Measurements from ENCODE around the gene TP53BP2. TPM values are rescaled to one million over a fixed set of nuclear protein-coding genes. Genes with fewer than 3 reads are reported as not detected.
A peak's percentile ranks its signal among the peaks of the same experiment; 100 is the strongest.

Gene TP53BP2
- total and polyA plus RNA-seq, 10 of the 15 experiments (the other 5 are each of a cell fraction or from before 2014, with no cell fraction given): 1.6 to 13.7 (median 5.6) TPM

DNA sequence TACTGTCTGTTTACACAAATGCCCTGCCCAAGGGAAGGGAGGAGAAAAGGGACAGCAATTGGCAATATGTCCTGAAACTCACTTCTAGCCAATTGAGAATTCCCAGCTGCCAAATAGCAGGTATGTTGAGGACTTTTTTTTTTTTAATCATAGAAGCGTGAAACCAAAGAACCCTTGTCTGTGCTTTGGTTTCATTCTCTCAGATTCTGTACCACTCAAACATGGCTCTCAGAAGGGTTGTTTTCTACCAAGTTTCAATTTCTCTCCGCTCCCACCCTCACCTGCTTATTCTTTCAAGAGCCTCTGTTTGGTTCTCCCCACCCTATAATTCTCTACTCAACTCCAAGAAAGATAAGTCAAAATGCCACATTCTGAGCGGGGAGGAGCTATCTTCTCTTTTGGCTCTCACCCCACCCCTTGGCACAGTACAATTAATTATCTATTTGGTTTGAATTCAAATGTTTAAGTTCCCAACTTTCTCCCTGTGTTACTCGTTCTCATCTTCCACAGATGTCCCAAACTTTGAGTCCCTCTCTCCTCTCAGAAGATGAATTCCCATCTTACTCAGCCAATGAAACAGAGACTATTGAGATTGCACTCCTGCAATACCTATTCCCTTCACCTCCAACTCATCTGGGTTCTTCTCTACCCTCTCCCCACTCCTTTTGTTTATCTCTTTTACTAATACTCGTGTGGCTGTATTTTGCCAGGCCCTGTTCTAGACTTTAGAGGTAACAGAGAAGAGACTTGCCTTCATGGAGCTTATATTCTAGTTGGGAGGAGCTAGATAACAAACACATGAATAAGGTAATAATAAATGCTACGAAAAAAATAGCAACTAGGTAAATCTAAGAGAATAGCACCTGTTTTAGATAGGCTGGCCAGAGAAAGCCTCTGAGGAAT, 3.9 kb upstream of the TP53BP2 start (continued):
- TF ChIP-seq IKZF1 (conservative IDR thresholded peaks at IDR 0.05) (0 out of 2 replicates have a peak, but pooled peaks have one; percentile 10), RAD21 (IDR thresholded peaks at IDR 0.05; ENCODE audit: insufficient read depth, low read depth, low read length) (no peak), RUNX3 (IDR thresholded peaks at IDR 0.05; ENCODE audit: low read length) (peak; percentile 46), ZNF384 (IDR thresholded peaks at IDR 0.05; ENCODE audit: borderline replicate concordance, low read depth, low read length) (peak; percentile 79), NR2F1 (conservative IDR thresholded peaks at IDR 0.05) (no peak), SRF (IDR thresholded peaks at IDR 0.05; ENCODE audit: low read depth in 2 of 2, low read length in 2 of 2) (no peak), TBL1XR1 (IDR thresholded peaks at IDR 0.05; ENCODE audit: low read depth, low read length) (no peak), ZBED1 (IDR thresholded peaks at IDR 0.05; ENCODE audit: borderline replicate concordance) (no peak)

DNA sequence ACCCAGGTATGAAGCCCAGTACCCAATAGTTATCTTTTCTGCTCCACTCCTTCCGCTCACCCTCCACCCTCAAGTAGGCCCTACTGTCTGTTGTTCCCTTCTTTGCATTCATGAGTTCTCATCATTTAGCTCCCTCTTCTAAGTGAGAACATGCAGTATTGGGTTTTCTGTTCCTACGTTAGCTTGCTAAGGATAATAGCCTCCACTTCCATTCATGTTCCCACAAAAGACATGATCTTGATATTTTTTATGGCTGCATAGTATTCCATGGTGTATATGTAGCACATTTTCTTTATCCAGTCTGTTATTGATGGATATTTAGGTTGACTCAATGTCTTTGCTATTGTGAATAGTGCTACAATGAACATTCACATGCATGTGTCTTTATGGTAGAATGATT, 2.8 kb upstream of the TP53BP2 start:
- ChIA-PET CTCF (no interaction called here), POLR2A (no interaction called here), SMC1A (ENCODE audit: uncharacterized antibody, unreplicated experiment) (interaction anchor here (0.6 to 1.0 kb wide), 2 partner anchors 11 to 12 kb away, joined by 3 read pairs; no protein-coding TSS in a partner anchor), RAD21 (ENCODE audit: unreplicated experiment) (no interaction called here)
- Histone ChIP-seq H2AFZ (ENCODE audit: control insufficient read depth, low read depth, low read length) (no peak overlapping the region), H3K9ac (ENCODE audit: control insufficient read depth, insufficient read depth, low read length) (no peak overlapping the region), H3K27me3 (replicated peaks in 1 of 2; ENCODE audit: control insufficient read depth in 2 of 2, insufficient read depth in 2 of 2, low read length in 1 of 2) (no peaks in the 10 kb centered on the region; a peak in 2 of 4 replicates), H3K9me3 (replicated peaks; ENCODE audit: control insufficient read depth, insufficient read depth, low read length) (no peaks in the 10 kb centered on the region; the same call in 2 of the 3 replicates), H3K4me1 (ENCODE audit: control insufficient read depth, insufficient read depth, low read length) (peaks cover 6% of the 10 kb centered on the region; the same call in 1 of the 2 replicates), H3K36me3 (ENCODE audit: control insufficient read depth in 2 of 2, insufficient read depth in 2 of 2, low read length in 1 of 2) (no peaks in the 10 kb centered on the region), H4K20me1 (ENCODE audit: control insufficient read depth, insufficient read depth) (no peaks in the 10 kb centered on the region), H3K4me3 (no peak overlapping the region), H3K79me2 (ENCODE audit: control insufficient read depth, insufficient read depth, low read length) (no peaks in the 10 kb centered on the region), H3K4me2 (ENCODE audit: control insufficient read depth, insufficient read depth) (no peak overlapping the region), H3K27ac (ENCODE audit: control insufficient read depth, insufficient read depth) (no peak overlapping the region)
- FAIRE-seq: no peak
- in situ Hi-C loops (cut with MboI) (no loop called here), intact Hi-C loops (cut with micrococcal nuclease; ENCODE audit: unreplicated experiment) (loop anchor here (5.0 kb wide), 1 partner anchor 334 kb away; the partner anchor contains the start of gene DEGS1)
- DNase-seq (ENCODE audit: low read depth, low spot score): no peak
- TF ChIP-seq KDM1A (IDR thresholded peaks at IDR 0.05; ENCODE audit: borderline replicate concordance) (no peak), NFYA (IDR thresholded peaks at IDR 0.05; ENCODE audit: borderline replicate concordance, low read depth, low read length) (no peak), IRF4 (IDR thresholded peaks at IDR 0.05; ENCODE audit: low read depth, low read length) (no peak), SP1 (IDR thresholded peaks at IDR 0.05; ENCODE audit: low read depth, low read length) (no peak), YBX1 (IDR thresholded peaks at IDR 0.05) (no peak), NBN (IDR thresholded peaks at IDR 0.05) (no peak)
- TF ChIP-seq, protein P1, sequence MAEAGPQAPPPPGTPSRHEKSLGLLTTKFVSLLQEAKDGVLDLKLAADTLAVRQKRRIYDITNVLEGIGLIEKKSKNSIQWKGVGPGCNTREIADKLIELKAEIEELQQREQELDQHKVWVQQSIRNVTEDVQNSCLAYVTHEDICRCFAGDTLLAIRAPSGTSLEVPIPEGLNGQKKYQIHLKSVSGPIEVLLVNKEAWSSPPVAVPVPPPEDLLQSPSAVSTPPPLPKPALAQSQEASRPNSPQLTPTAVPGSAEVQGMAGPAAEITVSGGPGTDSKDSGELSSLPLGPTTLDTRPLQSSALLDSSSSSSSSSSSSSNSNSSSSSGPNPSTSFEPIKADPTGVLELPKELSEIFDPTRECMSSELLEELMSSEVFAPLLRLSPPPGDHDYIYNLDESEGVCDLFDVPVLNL (IDR thresholded peaks at IDR 0.05; ENCODE audit: low read depth, low read length): no peak
- TF ChIP-seq, protein P2, sequence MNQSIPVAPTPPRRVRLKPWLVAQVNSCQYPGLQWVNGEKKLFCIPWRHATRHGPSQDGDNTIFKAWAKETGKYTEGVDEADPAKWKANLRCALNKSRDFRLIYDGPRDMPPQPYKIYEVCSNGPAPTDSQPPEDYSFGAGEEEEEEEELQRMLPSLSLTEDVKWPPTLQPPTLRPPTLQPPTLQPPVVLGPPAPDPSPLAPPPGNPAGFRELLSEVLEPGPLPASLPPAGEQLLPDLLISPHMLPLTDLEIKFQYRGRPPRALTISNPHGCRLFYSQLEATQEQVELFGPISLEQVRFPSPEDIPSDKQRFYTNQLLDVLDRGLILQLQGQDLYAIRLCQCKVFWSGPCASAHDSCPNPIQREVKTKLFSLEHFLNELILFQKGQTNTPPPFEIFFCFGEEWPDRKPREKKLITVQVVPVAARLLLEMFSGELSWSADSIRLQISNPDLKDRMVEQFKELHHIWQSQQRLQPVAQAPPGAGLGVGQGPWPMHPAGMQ (IDR thresholded peaks at IDR 0.05; ENCODE audit: borderline replicate concordance): no peak
- TF ChIP-seq, protein P3, sequence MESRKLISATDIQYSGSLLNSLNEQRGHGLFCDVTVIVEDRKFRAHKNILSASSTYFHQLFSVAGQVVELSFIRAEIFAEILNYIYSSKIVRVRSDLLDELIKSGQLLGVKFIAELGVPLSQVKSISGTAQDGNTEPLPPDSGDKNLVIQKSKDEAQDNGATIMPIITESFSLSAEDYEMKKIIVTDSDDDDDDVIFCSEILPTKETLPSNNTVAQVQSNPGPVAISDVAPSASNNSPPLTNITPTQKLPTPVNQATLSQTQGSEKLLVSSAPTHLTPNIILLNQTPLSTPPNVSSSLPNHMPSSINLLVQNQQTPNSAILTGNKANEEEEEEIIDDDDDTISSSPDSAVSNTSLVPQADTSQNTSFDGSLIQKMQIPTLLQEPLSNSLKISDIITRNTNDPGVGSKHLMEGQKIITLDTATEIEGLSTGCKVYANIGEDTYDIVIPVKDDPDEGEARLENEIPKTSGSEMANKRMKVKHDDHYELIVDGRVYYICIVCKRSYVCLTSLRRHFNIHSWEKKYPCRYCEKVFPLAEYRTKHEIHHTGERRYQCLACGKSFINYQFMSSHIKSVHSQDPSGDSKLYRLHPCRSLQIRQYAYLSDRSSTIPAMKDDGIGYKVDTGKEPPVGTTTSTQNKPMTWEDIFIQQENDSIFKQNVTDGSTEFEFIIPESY (IDR thresholded peaks at IDR 0.05): no peak
- WGBS (ENCODE audit: insufficient coverage, insufficient replicate concordance, low lambda C conversion rate, missing lambda C conversion rate): 77% methylated on average over 2 of the region's 2 CpGs
- no TSS peak for BruUV-seq (replicated peaks)
- ATAC-seq: no peak

Measured in GM12878 (cell line).